Upper lobe of left lung (tissue), 6 donors: Measurements from ENCODE around the gene ACTN4. TPM values are rescaled to one million over a fixed set of nuclear protein-coding genes. Genes with fewer than 3 reads are reported as not detected.

Source experiments
- ATAC-seq, 2 donors: fragments of 200-7000 bp; cut with Tn5 transposase; one replicate each; pipeline ENCODE4 v1.9.1; 2022; ENCODE audit warnings: mild to moderate bottlenecking in 2 of 2, moderate library complexity in 2 of 2; ENCODE audit not compliant: low FRiP score in 2 of 2
- DNase-seq, 2 donors: peaks; one replicate each; pipeline ENCODE4 v3.0.0-alpha.2; 2019 to 2020
- H3K27ac ChIP-seq, 4 donors: fragments of 200-600 bp; sonication (generic); one replicate each; pipeline ENCODE4 v1.5.1; 2016 to 2019
- H3K27me3 ChIP-seq, 4 donors: fragments of 200-600 bp; sonication (generic); one replicate each; pipeline ENCODE4 v1.5.1; 2017 to 2019
- H3K36me3 ChIP-seq, 4 donors: fragments of 200-600 bp; sonication (generic); one replicate each; pipeline ENCODE4 v1.5.1; 2016 to 2019
- H3K4me1 ChIP-seq, 4 donors: fragments of 200-600 bp; sonication (generic); one replicate each; pipeline ENCODE4 v1.5.1; 2018 to 2019
- H3K4me3 ChIP-seq, 4 donors: fragments of 200-600 bp; sonication (generic); one replicate each; pipeline ENCODE4 v1.5.1; 2017 to 2019; ENCODE audit warnings: mild to moderate bottlenecking in 2 of 4, moderate library complexity in 1 of 4
- H3K9me3 ChIP-seq, 4 donors: fragments of 200-600 bp; sonication (generic); one replicate each; pipeline ENCODE4 v1.5.1; 2018 to 2019
- CTCF ChIP-seq, 6 experiments: fragments of 450-650 bp in 4 of 6; fragments of 200-600 bp in 2 of 6; sonication (generic) in 2 of 6; IDR thresholded peaks; one replicate each; pipeline ENCODE4 v1.5.1; 2016 to 2019; ENCODE audit warnings: antibody characterized with exemption in 6 of 6
- EP300 ChIP-seq, 4 donors: sonication (generic); formaldehyde crosslinking; IDR thresholded peaks; one replicate each; pipeline ENCODE4 v1.5.1; 2017; ENCODE audit warnings: antibody characterized with exemption in 4 of 4, control low read depth in 2 of 4
- POLR2A ChIP-seq, 4 donors: fragments of 450-650 bp; IDR thresholded peaks; one replicate each; pipeline ENCODE4 v1.5.1; 2016 to 2017; ENCODE audit warnings: antibody characterized with exemption in 4 of 4, mild to moderate bottlenecking in 2 of 4
- POLR2AphosphoS5 ChIP-seq, 2 donors: sonication (generic); formaldehyde crosslinking; IDR thresholded peaks; one replicate each; pipeline ENCODE4 v1.5.1; 2017; ENCODE audit warnings: antibody characterized with exemption in 2 of 2
- WGBS, 2 donors: methylation state at CpG; one replicate each; pipeline ENCODE4 v1.1.5; 2017 to 2018; 5-methylcytosine and 5-hydroxymethylcytosine counted together
- total RNA-seq, 6 donors: library from RNA; depleted of rRNA in 4 of 6; stranded (reverse); fragments of >200 nt in 4 of 6; gene quantifications; one replicate each; pipeline versions ENCODE4 v1.1.0 to v1.2.1, GENCODE V29; 2016 to 2021
- donor health status: DM: no; HTN: no; CAD: no; lungs with moderate emphysema.
- donor health status: DM: no; HTN: yes; CAD: no; lungs with severe emphysema.

Gene ACTN4
- total RNA-seq, 6 donors from 2014 or later: 162 to 636 (median 512) TPM

- no peaks in the 10 kb centered on the region for H3K27me3 ChIP-seq
- no peak for DNase-seq
- H3K27ac ChIP-seq: peak overlapping the region in 3 of 4 donors; percentile 83 to 89 (median 84)
- WGBS, 2 donors: 84 to 92% methylated on average over 5 to 7 of the region's 7 CpGs
- ATAC-seq: no peak
- peaks cover 21 to 69% (median 57%) of the 10 kb centered on the region in 4 donors for H3K36me3 ChIP-seq
- H3K4me1 ChIP-seq: peaks cover 38 to 72% (median 43%) of the 10 kb centered on the region in 4 donors
- TF ChIP-seq EP300 (IDR thresholded peaks at IDR 0.05) (no peak), POLR2A (IDR thresholded peaks at IDR 0.05) (no peak), POLR2AphosphoS5 (IDR thresholded peaks at IDR 0.05) (no peak), CTCF (IDR thresholded peaks at IDR 0.05) (no peak)
- H3K4me3 ChIP-seq: no peak overlapping the region
- no peaks in the 10 kb centered on the region for H3K9me3 ChIP-seq
Measured at GRCh38 chr19:38730470-38730730, 83.0 kb downstream of the ACTN4 start.

- Histone ChIP-seq H3K36me3 (peaks cover 17 to 63% (median 51%) of the 10 kb centered on the region in 4 donors), H3K27me3 (no peaks in the 10 kb centered on the region), H3K27ac (peak overlapping the region; percentile 46 to 89 (median 84)), H3K4me1 (peaks cover 39 to 73% (median 44%) of the 10 kb centered on the region in 4 donors), H3K4me3 (no peak overlapping the region), H3K9me3 (no peaks in the 10 kb centered on the region)
- DNase-seq (no peak), ATAC-seq (no peak)
- TF ChIP-seq POLR2AphosphoS5 (IDR thresholded peaks at IDR 0.05) (peak in 1 of 2 donors; percentile 22), POLR2A (IDR thresholded peaks at IDR 0.05) (no peak)
- 80 to 94% methylated on average over 5 to 19 of the region's 19 CpGs for WGBS, 2 donors
Measured at GRCh38 chr19:38730731-38731589, 83.5 kb downstream of the ACTN4 start.

- 58 to 70% methylated on average over 10 of the region's 10 CpGs for WGBS, 2 donors
- ATAC-seq (peak; percentile 1 to 53), DNase-seq (peak in 1 of 2 donors; percentile 85)
- H3K9me3 ChIP-seq: no peaks in the 10 kb centered on the region
- H3K27ac ChIP-seq: peak overlapping the region; percentile 46 to 89 (median 84)
- H3K4me3 ChIP-seq: no peak overlapping the region
- peak in 1 of 2 donors; percentile 25 for TF ChIP-seq POLR2AphosphoS5 (IDR thresholded peaks at IDR 0.05)
- peak in 1 of 4 donors; percentile 34 for TF ChIP-seq EP300 (IDR thresholded peaks at IDR 0.05)
- TF ChIP-seq CTCF (IDR thresholded peaks at IDR 0.05): no peak
- peak in 1 of 4 donors; percentile 18 for TF ChIP-seq POLR2A (IDR thresholded peaks at IDR 0.05)
- peaks cover 13 to 55% (median 43%) of the 10 kb centered on the region in 4 donors for H3K36me3 ChIP-seq
- no peaks in the 10 kb centered on the region for H3K27me3 ChIP-seq
- H3K4me1 ChIP-seq: peaks cover 45 to 80% (median 49%) of the 10 kb centered on the region in 4 donors
Measured at GRCh38 chr19:38731654-38732301, 84.3 kb downstream of the ACTN4 start.

- DNase-seq: no peak
- ATAC-seq: no peak
- H3K4me3 ChIP-seq: no peak overlapping the region
- peaks cover 33 to 73% (median 48%) of the 10 kb centered on the region in 4 donors for H3K4me1 ChIP-seq
- TF ChIP-seq POLR2A (IDR thresholded peaks at IDR 0.05): no peak
- no peak for TF ChIP-seq POLR2AphosphoS5 (IDR thresholded peaks at IDR 0.05)
- no peak for TF ChIP-seq EP300 (IDR thresholded peaks at IDR 0.05)
- no peak for TF ChIP-seq CTCF (IDR thresholded peaks at IDR 0.05)
- H3K36me3 ChIP-seq: peaks cover 6 to 41% (median 29%) of the 10 kb centered on the region in 4 donors
- peak overlapping the region; percentile 46 to 89 (median 84) for H3K27ac ChIP-seq
- H3K27me3 ChIP-seq: no peaks in the 10 kb centered on the region
- no peaks in the 10 kb centered on the region for H3K9me3 ChIP-seq
- WGBS, 2 donors: 100% methylated on average over 1 of the region's 1 CpG
Measured at GRCh38 chr19:38733241-38733492, 85.7 kb downstream of the ACTN4 start.

GRCh38 chr19:38733493-38734175 lies 86.2 kb downstream of the ACTN4 start:
- ATAC-seq (no peak), DNase-seq (no peak)
- peaks cover 33 to 70% (median 48%) of the 10 kb centered on the region in 4 donors for H3K4me1 ChIP-seq
- 72 to 90% methylated on average over 3 to 6 of the region's 6 CpGs for WGBS, 2 donors
- no peaks in the 10 kb centered on the region for H3K9me3 ChIP-seq
- no peaks in the 10 kb centered on the region for H3K27me3 ChIP-seq
- H3K27ac ChIP-seq: peak overlapping the region; percentile 59 to 89 (median 84)
- TF ChIP-seq POLR2AphosphoS5 (IDR thresholded peaks at IDR 0.05) (no peak), POLR2A (IDR thresholded peaks at IDR 0.05) (no peak), CTCF (IDR thresholded peaks at IDR 0.05) (no peak), EP300 (IDR thresholded peaks at IDR 0.05) (no peak)
- peaks cover 4 to 36% (median 25%) of the 10 kb centered on the region in 4 donors for H3K36me3 ChIP-seq
- H3K4me3 ChIP-seq: no peak overlapping the region
